Lung (tissue), 16 donors: Measurements from ENCODE around the gene NCOA6. TPM values are rescaled to one million over a fixed set of nuclear protein-coding genes. Genes with fewer than 3 reads are reported as not detected.

ENCODE experiments used
- ATAC-seq: fragments of 200-7000 bp; cut with Tn5 transposase; one replicate; pipeline ENCODE4 v1.9.1; 2020; ENCODE audit warnings: moderate number of reproducible peaks; ENCODE audit not compliant: insufficient read depth, low FRiP score
- DNase-seq, 3 donors: peaks; one replicate each; pipeline ENCODE4 v3.0.0-alpha.2; 2013 to 2017
- H3K27ac ChIP-seq, 2 donors: one replicate each; pipeline ENCODE4 v1.5.1; 2013; ENCODE audit warnings: mild to moderate bottlenecking in 2 of 2, moderate library complexity in 2 of 2, control low read depth in 1 of 2, inconsistent platforms in 1 of 2, low read depth in 1 of 2, low read length in 1 of 2
- H3K27me3 ChIP-seq, 3 donors: one replicate each; pipeline ENCODE4 v1.5.1; 2013; ENCODE audit warnings: low read length in 2 of 3; ENCODE audit not compliant: control insufficient read depth in 3 of 3, insufficient read depth in 3 of 3
- H3K36me3 ChIP-seq, 4 donors: one replicate each; pipeline ENCODE4 v1.5.1; 2013; ENCODE audit warnings: low read length in 4 of 4, mild to moderate bottlenecking in 1 of 4, moderate library complexity in 1 of 4; ENCODE audit not compliant: control insufficient read depth in 4 of 4, insufficient read depth in 4 of 4
- H3K4me1 ChIP-seq, 5 donors: one replicate each; pipeline ENCODE4 v1.5.1; 2013; ENCODE audit warnings: low read length in 5 of 5, mild to moderate bottlenecking in 2 of 5, moderate library complexity in 1 of 5; ENCODE audit not compliant: control insufficient read depth in 5 of 5, insufficient read depth in 5 of 5
- H3K4me3 ChIP-seq: one replicate; pipeline ENCODE4 v1.5.1; 2013; ENCODE audit warnings: mild to moderate bottlenecking, control low read depth, moderate library complexity
- H3K9ac ChIP-seq, 2 donors: one replicate each; pipeline ENCODE4 v1.5.1; 2013; ENCODE audit warnings: low read length in 2 of 2, control low read depth in 1 of 2; ENCODE audit not compliant: insufficient read depth in 1 of 2
- H3K9me3 ChIP-seq, 4 donors: one replicate each; pipeline ENCODE4 v1.5.1; 2013; ENCODE audit warnings: low read length in 3 of 4, mild to moderate bottlenecking in 1 of 4, moderate library complexity in 1 of 4; ENCODE audit not compliant: control insufficient read depth in 4 of 4, insufficient read depth in 3 of 4
- WGBS, 2 donors: extraction: QIAGEN DNeasy Blood & Tissue Kit; methylation state at CpG; one replicate each; pipeline ENCODE4 v1.1.7; 2013; 5-methylcytosine and 5-hydroxymethylcytosine counted together
- long read RNA-seq, 5 donors: transcript quantifications; one replicate each; lab custom pipeline, GENCODE V29; 2026
- polyA plus RNA-seq, 2 donors: library from polyadenylated mRNA; stranded (reverse); fragments of 200-250 nt; gene quantifications; one replicate each; pipeline ENCODE4 v1.2.1, GENCODE V29; 2013
- total RNA-seq, 2 donors: library from RNA; depleted of rRNA in 1 of 2; stranded (reverse); fragments of >200 nt in 1 of 2; gene quantifications; one replicate each; pipeline ENCODE4 v1.2.1, GENCODE V29; 2014 to 2021
- TF ChIP-seq, protein P1 (sequence below): IDR thresholded peaks from 2 replicates; pipeline ENCODE4 v1.5.1; 2012; ENCODE audit warnings: mild to moderate bottlenecking; ENCODE audit errors: control extremely low read depth, extremely low read depth
- donor health status: control.
- donor health status: control.
- donor health status: Bipolar disorder and iron deficiency.
- donor health status: healthy.
- donor health status: DM: yes; HTN: yes; CAD: no.

The NCOA6 gene
- total RNA-seq (10 to 100 TPM; 20.9 to 27.5 TPM), polyA plus RNA-seq (10 to 100 TPM; 13.2 to 22.7 TPM)
- long read RNA-seq, donor 1, partial matches to known transcripts = 47 of 48 reads
- long read RNA-seq, donor 1, other reads (novel, unspliced or antisense) = 0 of 48 reads
- long read RNA-seq, donor 2, partial matches to known transcripts = 13 of 13 reads
- long read RNA-seq, donor 2, other reads (novel, unspliced or antisense) = 0 of 13 reads
- long read RNA-seq, donor 3, partial matches to known transcripts = 19 of 19 reads
- long read RNA-seq, donor 3, other reads (novel, unspliced or antisense) = 0 of 19 reads
- long read RNA-seq, donor 4, partial matches to known transcripts = 12 of 12 reads
- long read RNA-seq, donor 4, other reads (novel, unspliced or antisense) = 0 of 12 reads
- long read RNA-seq, donor 5, partial matches to known transcripts = 30 of 31 reads
- long read RNA-seq, donor 5, other reads (novel, unspliced or antisense) = 0 of 31 reads

- Histone ChIP-seq H3K36me3 (peaks cover 0 to 3% (median 0%) of the 10 kb centered on the region in 4 donors), H3K27ac (peak within 1 kb of the TSS; percentile 87 to 98), H3K27me3 (no peaks in the 10 kb centered on the region), H3K4me1 (peaks cover 4 to 20% (median 5%) of the 10 kb centered on the region in 5 donors), H3K9ac (peak within 1 kb of the TSS; percentile 59 to 91), H3K9me3 (no peaks in the 10 kb centered on the region), H3K4me3 (peak within 1 kb of the TSS; percentile 99)
- TF ChIP-seq, protein P1, sequence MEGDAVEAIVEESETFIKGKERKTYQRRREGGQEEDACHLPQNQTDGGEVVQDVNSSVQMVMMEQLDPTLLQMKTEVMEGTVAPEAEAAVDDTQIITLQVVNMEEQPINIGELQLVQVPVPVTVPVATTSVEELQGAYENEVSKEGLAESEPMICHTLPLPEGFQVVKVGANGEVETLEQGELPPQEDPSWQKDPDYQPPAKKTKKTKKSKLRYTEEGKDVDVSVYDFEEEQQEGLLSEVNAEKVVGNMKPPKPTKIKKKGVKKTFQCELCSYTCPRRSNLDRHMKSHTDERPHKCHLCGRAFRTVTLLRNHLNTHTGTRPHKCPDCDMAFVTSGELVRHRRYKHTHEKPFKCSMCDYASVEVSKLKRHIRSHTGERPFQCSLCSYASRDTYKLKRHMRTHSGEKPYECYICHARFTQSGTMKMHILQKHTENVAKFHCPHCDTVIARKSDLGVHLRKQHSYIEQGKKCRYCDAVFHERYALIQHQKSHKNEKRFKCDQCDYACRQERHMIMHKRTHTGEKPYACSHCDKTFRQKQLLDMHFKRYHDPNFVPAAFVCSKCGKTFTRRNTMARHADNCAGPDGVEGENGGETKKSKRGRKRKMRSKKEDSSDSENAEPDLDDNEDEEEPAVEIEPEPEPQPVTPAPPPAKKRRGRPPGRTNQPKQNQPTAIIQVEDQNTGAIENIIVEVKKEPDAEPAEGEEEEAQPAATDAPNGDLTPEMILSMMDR = no peak
- peak; percentile 68 for ATAC-seq
- 9 to 16% methylated on average over 31 to 52 of the region's 52 CpGs for WGBS, 2 donors
- peak; percentile 83 to 93 (median 88) for DNase-seq
These were observed at the start of gene NCOA6 for GRCh38 chr20:34825530-34826362. Gene NCOA6 (minus strand): TSS chr20:34825651. CDS start chr20:34782355, 43,296 bp downstream.

DNA sequence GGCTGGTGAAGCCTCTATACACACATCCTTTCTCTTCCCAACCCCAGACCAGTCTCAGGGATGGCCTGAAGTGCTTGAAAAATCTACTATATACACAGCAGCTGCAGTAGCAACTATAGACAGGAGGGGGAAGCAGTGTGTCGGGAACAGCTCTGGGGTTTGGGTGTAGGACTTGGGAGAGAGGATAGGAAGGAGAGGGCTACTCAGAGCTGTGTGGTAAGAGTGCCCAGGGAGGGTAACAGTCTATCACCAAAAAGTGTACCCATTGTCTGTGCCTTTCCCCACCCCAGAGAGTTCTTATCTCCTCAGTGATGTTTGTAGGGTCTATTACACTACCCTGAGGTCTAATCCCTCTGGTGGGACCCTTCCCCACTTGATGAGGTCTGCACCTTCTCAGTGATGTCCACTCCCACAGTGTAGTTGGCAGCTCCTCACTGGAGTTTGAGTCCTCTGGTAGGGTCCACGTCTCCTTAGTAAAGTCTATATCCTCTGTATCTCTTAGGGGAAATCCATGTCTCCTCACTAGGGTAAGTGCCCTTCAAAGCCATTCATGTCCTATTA lies 48.7 kb upstream of the NCOA6 start:
- peak; percentile 41 for ATAC-seq
- Histone ChIP-seq H3K27me3 (no peaks in the 10 kb centered on the region), H3K4me1 (peaks cover 0 to 24% (median 2%) of the 10 kb centered on the region in 5 donors), H3K36me3 (no peaks in the 10 kb centered on the region), H3K9me3 (no peaks in the 10 kb centered on the region), H3K4me3 (no peak overlapping the region), H3K9ac (no peak overlapping the region), H3K27ac (peak overlapping the region; percentile 48 to 66)
- WGBS, 2 donors = 20 to 43% methylated on average over 2 of the region's 2 CpGs
- TF ChIP-seq, protein P1 = peak; percentile 92
- DNase-seq = peak; percentile 86 to 90 (median 89)

- WGBS, 2 donors = 49 to 59% methylated on average over 3 of the region's 3 CpGs
- DNase-seq = no peak
- H3K9ac ChIP-seq = no peak overlapping the region
- H3K27me3 ChIP-seq = no peaks in the 10 kb centered on the region
- no peak overlapping the region for H3K27ac ChIP-seq
- ATAC-seq = no peak
- no peak overlapping the region for H3K4me3 ChIP-seq
- H3K4me1 ChIP-seq = peaks cover 0 to 24% (median 2%) of the 10 kb centered on the region in 5 donors
- no peaks in the 10 kb centered on the region for H3K9me3 ChIP-seq
- TF ChIP-seq, protein P1 = no peak
- no peaks in the 10 kb centered on the region for H3K36me3 ChIP-seq
These were observed 48.2 kb upstream of the NCOA6 start for GRCh38 chr20:34873583-34874093.
